Upper lobe of left lung (tissue), 6 donors: Measurements from ENCODE around the gene LIN28A. TPM values are rescaled to one million over a fixed set of nuclear protein-coding genes. Genes with fewer than 3 reads are reported as not detected.

Source experiments
- ATAC-seq, 2 donors: fragments of 200-7000 bp; cut with Tn5 transposase; one replicate each; pipeline ENCODE4 v1.9.1; 2022; ENCODE audit warnings: mild to moderate bottlenecking in 2 of 2, moderate library complexity in 2 of 2; ENCODE audit not compliant: low FRiP score in 2 of 2
- DNase-seq, 2 donors: peaks; one replicate each; pipeline ENCODE4 v3.0.0-alpha.2; 2019 to 2020
- H3K27ac ChIP-seq, 4 donors: fragments of 200-600 bp; sonication (generic); one replicate each; pipeline ENCODE4 v1.5.1; 2016 to 2019
- H3K27me3 ChIP-seq, 4 donors: fragments of 200-600 bp; sonication (generic); one replicate each; pipeline ENCODE4 v1.5.1; 2017 to 2019
- H3K36me3 ChIP-seq, 4 donors: fragments of 200-600 bp; sonication (generic); one replicate each; pipeline ENCODE4 v1.5.1; 2016 to 2019
- H3K4me1 ChIP-seq, 4 donors: fragments of 200-600 bp; sonication (generic); one replicate each; pipeline ENCODE4 v1.5.1; 2018 to 2019
- H3K4me3 ChIP-seq, 4 donors: fragments of 200-600 bp; sonication (generic); one replicate each; pipeline ENCODE4 v1.5.1; 2017 to 2019; ENCODE audit warnings: mild to moderate bottlenecking in 2 of 4, moderate library complexity in 1 of 4
- H3K9me3 ChIP-seq, 4 donors: fragments of 200-600 bp; sonication (generic); one replicate each; pipeline ENCODE4 v1.5.1; 2018 to 2019
- CTCF ChIP-seq, 6 experiments: fragments of 450-650 bp in 4 of 6; fragments of 200-600 bp in 2 of 6; sonication (generic) in 2 of 6; IDR thresholded peaks; one replicate each; pipeline ENCODE4 v1.5.1; 2016 to 2019; ENCODE audit warnings: antibody characterized with exemption in 6 of 6
- EP300 ChIP-seq, 4 donors: sonication (generic); formaldehyde crosslinking; IDR thresholded peaks; one replicate each; pipeline ENCODE4 v1.5.1; 2017; ENCODE audit warnings: antibody characterized with exemption in 4 of 4, control low read depth in 2 of 4
- POLR2A ChIP-seq, 4 donors: fragments of 450-650 bp; IDR thresholded peaks; one replicate each; pipeline ENCODE4 v1.5.1; 2016 to 2017; ENCODE audit warnings: antibody characterized with exemption in 4 of 4, mild to moderate bottlenecking in 2 of 4
- POLR2AphosphoS5 ChIP-seq, 2 donors: sonication (generic); formaldehyde crosslinking; IDR thresholded peaks; one replicate each; pipeline ENCODE4 v1.5.1; 2017; ENCODE audit warnings: antibody characterized with exemption in 2 of 2
- WGBS, 2 donors: methylation state at CpG; one replicate each; pipeline ENCODE4 v1.1.5; 2017 to 2018; 5-methylcytosine and 5-hydroxymethylcytosine counted together
- total RNA-seq, 6 donors: library from RNA; depleted of rRNA in 4 of 6; stranded (reverse); fragments of >200 nt in 4 of 6; gene quantifications; one replicate each; pipeline versions ENCODE4 v1.1.0 to v1.2.1, GENCODE V29; 2016 to 2021
- donor health status: DM: no; HTN: no; CAD: no; lungs with moderate emphysema.
- donor health status: DM: no; HTN: yes; CAD: no; lungs with severe emphysema.

LIN28A gene
- total RNA-seq, 6 donors from 2014 or later, result 1.2 to 1.4 TPM; not detected in 4

- TF ChIP-seq POLR2A (IDR thresholded peaks at IDR 0.05) (no peak), CTCF (IDR thresholded peaks at IDR 0.05) (no peak)
- H3K4me1 ChIP-seq, result no peaks in the 10 kb centered on the region
- ATAC-seq, result no peak
- H3K27ac ChIP-seq, result no peak overlapping the region
- H3K4me3 ChIP-seq, result no peak overlapping the region
- no peak for DNase-seq
- H3K36me3 ChIP-seq, result no peaks in the 10 kb centered on the region
- 75 to 76% methylated on average over 3 of the region's 3 CpGs for WGBS, 2 donors
- H3K9me3 ChIP-seq, result no peaks in the 10 kb centered on the region
- no peaks in the 10 kb centered on the region for H3K27me3 ChIP-seq
Observed at GRCh38 chr1:26399034-26399433, 11.6 kb upstream of the LIN28A start.

GRCh38 chr1:26401891-26402290 lies 8.7 kb upstream of the LIN28A start:
- ATAC-seq (no peak), DNase-seq (no peak)
- Histone ChIP-seq H3K4me1 (no peaks in the 10 kb centered on the region), H3K27me3 (no peaks in the 10 kb centered on the region), H3K36me3 (no peaks in the 10 kb centered on the region), H3K4me3 (no peak overlapping the region), H3K27ac (no peak overlapping the region), H3K9me3 (no peaks in the 10 kb centered on the region)
- 63 to 74% methylated on average over 3 of the region's 3 CpGs for whole genome bisulfite sequencing, 2 donors
- TF ChIP-seq EP300 (IDR thresholded peaks at IDR 0.05), result no peak
- TF ChIP-seq POLR2A (IDR thresholded peaks at IDR 0.05), result no peak
- TF ChIP-seq CTCF (IDR thresholded peaks at IDR 0.05), result no peak
- no peak for TF ChIP-seq POLR2AphosphoS5 (IDR thresholded peaks at IDR 0.05)

- Histone ChIP-seq H3K4me3 (no peak overlapping the region), H3K36me3 (no peaks in the 10 kb centered on the region), H3K4me1 (no peaks in the 10 kb centered on the region), H3K27me3 (no peaks in the 10 kb centered on the region), H3K9me3 (no peaks in the 10 kb centered on the region), H3K27ac (no peak overlapping the region)
- no peak for ATAC-seq
- WGBS, 2 donors, result 18 to 30% methylated on average over 4 of the region's 4 CpGs
- DNase-seq, result no peak
- no peak for TF ChIP-seq EP300 (IDR thresholded peaks at IDR 0.05)
- TF ChIP-seq POLR2A (IDR thresholded peaks at IDR 0.05), result no peak
- TF ChIP-seq POLR2AphosphoS5 (IDR thresholded peaks at IDR 0.05), result no peak
- TF ChIP-seq CTCF (IDR thresholded peaks at IDR 0.05), result no peak
Observed at GRCh38 chr1:26403656-26404055, 7.0 kb upstream of the LIN28A start.

DNA sequence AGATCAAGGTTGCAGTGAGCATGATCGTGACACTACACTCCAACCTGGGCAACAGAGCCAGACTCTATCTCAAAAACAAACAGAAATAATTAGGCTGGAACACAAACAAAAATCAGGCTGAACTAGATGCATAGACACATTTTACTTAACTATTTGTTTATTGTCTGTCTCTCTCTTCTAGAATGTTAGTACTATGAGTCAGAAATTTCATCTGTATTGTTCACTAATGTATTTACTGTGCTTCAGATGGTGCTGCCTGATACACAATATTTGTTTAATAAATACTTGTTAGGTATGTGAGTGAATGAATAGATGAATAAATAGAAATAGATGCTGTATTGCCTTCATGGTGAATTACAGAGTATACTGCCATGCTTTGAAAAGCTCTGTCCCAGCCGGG lies 6.0 kb upstream of the LIN28A start:
- 82 to 87% methylated on average over 2 of the region's 2 CpGs for WGBS, 2 donors
- H3K4me1 ChIP-seq, result peaks cover 0 to 7% (median 2%) of the 10 kb centered on the region in 4 donors
- H3K27ac ChIP-seq, result no peak overlapping the region
- H3K4me3 ChIP-seq, result no peak overlapping the region
- no peaks in the 10 kb centered on the region for H3K9me3 ChIP-seq
- ATAC-seq (no peak), DNase-seq (no peak)
- TF ChIP-seq POLR2AphosphoS5 (IDR thresholded peaks at IDR 0.05) (no peak), POLR2A (IDR thresholded peaks at IDR 0.05) (no peak), EP300 (IDR thresholded peaks at IDR 0.05) (no peak), CTCF (IDR thresholded peaks at IDR 0.05) (no peak)
- peaks cover 0 to 2% (median 0%) of the 10 kb centered on the region in 4 donors for H3K27me3 ChIP-seq
- no peaks in the 10 kb centered on the region for H3K36me3 ChIP-seq

DNA sequence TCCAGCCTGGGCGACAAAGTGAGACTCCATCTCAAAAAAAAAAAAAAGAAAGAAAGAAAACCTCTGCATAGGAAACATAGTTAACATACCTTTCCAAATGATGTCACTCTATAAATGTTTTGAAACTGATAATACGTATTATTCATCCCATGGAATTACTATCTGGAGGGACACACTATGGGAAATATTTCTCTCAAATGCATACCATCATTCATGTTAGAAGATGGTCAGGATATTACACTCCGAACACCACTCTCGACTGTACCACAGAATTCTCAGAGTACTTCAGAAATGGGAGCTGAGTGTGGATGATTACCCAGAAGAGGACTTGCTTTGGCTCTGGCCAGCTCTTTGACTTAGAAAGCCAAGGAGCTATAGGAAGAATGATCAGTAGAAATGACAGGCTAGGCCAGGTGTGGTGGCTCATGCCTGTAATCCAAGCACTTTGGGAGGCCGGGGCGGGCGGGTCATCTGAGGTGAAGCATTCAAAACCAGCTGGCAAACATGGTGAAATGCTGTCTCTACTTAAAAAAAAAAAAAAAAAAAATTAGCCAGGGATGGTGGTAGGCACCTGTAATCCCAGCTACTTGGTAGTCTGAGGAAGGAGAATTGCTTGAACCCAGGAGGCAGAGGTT lies 5.2 kb upstream of the LIN28A start:
- ATAC-seq (no peak), DNase-seq (no peak)
- Histone ChIP-seq H3K36me3 (no peaks in the 10 kb centered on the region), H3K9me3 (no peaks in the 10 kb centered on the region), H3K4me1 (peaks cover 0 to 7% (median 2%) of the 10 kb centered on the region in 4 donors), H3K4me3 (no peak overlapping the region), H3K27ac (no peak overlapping the region), H3K27me3 (peaks cover 0 to 9% (median 4%) of the 10 kb centered on the region in 4 donors)
- WGBS, 2 donors, result 74 to 78% methylated on average over 7 of the region's 7 CpGs
- TF ChIP-seq POLR2A (IDR thresholded peaks at IDR 0.05) (no peak), CTCF (IDR thresholded peaks at IDR 0.05) (no peak), EP300 (IDR thresholded peaks at IDR 0.05) (no peak), POLR2AphosphoS5 (IDR thresholded peaks at IDR 0.05) (no peak)
